C1 segment of cervical spinal cord (tissue), 14 donors: ENCODE data around the gene SLC35G3.
"Not testable (repeated sequence)": the region's sequence is repeated elsewhere in the genome, so short reads cannot be mapped to it uniquely, and the experiment has no call there.

Experiments used
- DNase-seq, 14 donors: peaks; one replicate each; lab custom pipeline; 2025; lab: John Stamatoyannopoulos, UW

SLC35G3 gene

DNA sequence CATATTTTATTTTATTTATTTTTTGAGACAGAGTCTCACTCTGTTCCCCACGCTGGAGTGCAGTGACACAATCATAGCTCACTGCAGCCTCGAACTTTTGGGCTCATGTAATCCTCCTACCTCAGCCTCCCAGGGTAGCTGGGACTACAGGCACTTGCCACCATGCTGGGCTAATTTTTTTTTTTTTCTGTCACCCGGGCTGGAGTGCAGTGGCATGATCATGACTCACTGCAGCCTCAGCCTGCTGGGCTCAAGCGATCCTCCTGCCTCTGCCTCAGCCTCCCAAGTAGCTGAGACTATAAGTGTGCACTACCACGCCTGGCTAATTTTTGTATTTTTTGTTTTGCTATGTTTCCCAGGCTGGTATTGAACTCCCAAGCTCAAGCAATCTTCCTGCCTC is 29.5 kb downstream of the SLC35G3 start:
- no peak for DNase-seq

GRCh38 chr17:35163886-35164285 is 30.3 kb downstream of the SLC35G3 start:
- no peak for DNase-seq

- no peak for DNase-seq
Observed at GRCh38 chr17:35162755-35163154, 31.4 kb downstream of the SLC35G3 start.

DNA sequence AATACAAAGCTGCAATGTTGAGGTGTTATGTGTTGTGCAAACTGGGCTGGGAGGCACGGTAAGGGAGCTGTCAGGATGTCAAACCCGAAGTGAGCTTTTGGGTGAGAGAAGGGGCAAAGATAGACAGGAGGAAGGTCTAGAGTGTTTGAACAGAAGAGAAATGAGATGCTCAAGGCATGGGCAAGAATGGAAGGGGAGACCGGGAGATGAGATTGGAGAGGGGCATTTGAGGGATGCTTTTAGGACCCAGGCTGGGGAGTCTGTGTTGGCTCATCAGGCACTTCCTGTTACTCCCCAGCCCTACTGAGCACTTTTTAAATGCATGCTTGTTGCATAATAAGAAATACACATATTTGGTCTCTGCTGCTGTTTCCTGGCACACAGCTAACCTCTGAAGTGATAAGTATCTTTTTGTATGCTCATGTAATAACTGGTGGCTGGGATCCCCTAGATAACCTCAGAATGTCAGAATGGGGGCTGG is 32.9 kb downstream of the SLC35G3 start:
- no peak for DNase-seq

DNA sequence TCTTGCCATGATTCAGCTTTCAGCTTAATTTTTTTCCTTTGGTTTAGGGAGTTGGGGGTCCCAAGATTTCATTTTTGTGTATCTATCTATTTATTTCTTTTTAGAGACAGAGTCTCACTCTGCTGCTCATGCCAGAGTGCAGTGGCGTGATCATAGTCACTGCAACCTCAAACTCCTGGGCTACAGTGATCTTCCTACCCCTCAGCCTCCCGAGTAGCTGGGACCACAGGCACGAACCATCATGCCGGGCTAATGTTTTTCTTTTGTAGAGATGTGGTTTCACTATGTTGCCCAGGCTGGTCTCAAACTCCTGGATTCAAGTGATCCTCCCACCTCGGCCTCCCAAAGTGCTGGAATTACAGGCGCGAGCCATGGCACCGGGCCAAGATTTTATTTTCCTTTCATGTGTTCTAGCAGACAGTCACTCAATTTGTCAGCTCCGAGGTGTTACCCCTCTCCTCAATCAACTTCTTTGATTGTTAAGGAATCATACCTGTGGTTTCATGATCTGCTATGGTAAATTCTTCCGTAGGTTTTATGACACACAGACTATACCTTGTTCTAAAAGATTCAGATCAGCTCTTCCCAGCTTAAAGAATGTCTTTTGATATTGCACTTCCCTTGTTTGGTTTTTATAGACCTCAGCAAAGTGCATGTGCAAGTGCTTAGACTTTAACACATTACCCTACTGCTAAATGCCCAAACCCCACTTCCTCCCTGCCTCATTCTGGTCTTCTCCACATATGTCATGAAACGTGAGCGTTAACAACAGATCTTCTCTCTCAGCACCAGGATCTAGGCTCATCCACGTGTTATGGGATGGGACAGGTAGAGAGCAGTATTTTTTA is 33.6 kb downstream of the SLC35G3 start:
- no peak for DNase-seq

DNA sequence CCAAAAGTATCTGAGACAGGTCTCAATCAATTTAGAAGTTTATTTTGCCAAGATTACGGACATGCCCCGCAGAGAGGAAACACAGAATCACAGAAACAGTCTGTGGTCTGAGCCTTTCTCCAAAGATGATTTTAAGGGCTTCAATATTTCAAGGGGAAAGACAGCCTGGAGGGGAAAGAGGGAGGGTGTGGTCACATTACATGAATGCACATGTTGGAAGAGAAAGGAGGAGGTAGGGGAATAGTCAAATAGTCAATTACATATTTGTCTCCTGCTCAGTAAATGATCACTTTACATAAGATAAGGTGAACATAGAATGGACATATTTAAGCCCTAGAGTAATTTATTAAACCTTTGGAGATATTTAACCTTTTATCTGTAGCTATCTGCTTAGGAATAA is 34.3 kb downstream of the SLC35G3 start:
- no peak for DNase-seq

GRCh38 chr17:35155246-35155645 is 38.9 kb downstream of the SLC35G3 start:
- no peak for DNase-seq

DNA sequence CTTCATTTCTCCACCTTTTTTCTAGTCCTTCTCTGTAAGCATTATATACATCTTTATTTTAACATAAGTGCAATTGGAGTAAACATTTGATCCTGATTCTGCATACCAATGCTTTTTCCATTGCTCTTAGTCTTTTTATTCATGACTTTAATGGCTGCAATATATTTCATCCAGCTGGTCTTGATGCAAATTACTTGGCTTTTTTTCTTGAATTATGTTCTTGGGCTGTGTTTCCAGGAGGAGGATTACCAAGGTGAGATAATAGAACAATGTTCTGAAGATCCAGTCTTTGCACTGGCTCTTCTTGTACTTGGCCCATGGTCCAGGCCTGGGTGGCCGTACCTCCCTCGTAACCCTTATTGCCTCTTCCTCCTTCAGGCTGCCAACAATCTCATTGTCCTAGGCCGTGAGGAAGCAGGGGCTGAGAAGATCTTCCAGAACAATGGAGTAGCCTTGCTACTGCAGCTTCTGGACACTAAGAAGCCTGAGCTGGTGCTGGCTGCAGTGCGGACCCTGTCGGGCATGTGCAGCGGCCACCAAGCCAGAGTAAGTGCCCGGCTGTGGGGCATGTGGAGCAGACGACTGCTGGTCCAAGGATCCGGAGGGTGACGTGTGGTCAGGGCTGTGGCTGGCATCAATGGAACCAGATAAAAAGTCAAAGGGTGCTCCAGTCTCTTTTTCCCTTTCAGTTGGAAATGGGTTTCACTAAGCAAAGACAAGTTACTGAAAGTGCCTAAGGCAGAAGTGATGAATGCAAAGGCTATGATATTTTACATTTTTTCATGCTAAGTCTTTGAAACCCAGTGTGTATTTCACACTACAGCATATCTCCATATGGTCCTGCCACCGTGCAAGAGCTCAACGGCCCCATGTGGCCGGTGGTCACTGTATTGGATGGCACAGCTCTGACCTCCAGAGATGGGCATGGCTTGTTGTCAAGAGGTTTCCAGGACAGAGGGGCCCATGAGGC is 39.7 kb downstream of the SLC35G3 start:
- no peak for DNase-seq

DNA sequence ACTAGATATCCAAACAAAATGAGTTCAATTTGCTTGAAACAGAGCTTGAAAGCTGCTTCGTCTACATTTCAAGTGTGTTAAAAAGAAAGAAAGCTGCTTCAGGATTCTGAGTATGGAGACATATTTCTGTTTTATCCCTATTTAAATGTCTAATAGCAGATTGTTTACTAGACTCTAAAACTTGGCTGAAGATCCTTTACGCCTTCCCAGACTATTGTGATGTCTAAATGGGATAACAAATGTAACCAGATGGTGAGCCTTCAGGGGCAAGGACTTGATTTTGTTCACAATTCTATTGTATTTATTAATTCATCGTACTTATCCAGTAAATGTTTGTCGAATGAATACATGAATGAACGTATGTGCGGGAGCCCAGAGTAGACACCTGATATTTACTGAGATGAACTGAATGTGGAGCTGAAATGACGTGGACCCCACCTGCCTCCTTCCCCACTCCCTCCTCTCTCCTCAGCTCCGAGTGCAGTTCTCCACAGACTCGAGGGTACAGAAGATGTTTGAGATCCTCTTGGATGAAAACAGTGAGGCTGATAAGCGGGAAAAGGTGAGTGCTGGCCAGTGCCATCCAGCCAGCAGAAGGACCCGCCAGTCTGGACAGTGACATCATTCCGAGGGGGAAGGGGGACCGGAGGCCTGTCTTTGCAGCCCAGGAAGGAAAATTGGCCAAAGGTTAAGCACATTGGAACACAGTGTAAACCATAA is 41.6 kb downstream of the SLC35G3 start:
- no peak for DNase-seq

DNA sequence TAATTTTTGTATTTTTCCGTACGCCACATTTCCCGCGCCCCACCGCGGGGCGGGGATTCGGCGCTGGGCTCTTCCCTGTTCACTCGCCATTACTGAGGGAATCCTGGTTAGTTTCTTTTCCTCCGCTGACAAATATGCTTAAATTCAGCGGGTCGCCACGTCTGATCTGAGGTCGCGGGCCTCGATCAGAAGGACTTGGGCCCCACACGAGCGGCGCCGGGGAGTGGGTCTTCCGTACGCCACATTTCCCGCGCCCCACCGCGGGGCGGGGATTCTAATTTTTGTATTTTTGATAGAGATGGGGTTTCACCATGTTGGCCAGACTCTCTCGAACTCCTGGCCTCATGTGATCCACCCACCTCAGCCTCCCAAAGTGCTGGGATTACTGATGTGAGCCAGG is 43.1 kb downstream of the SLC35G3 start:
- not testable (repeated sequence) for DNase-seq

- DNase-seq: no peak
Observed at GRCh38 chr17:35149941-35150340, 44.3 kb downstream of the SLC35G3 start.

GRCh38 chr17:35148144-35148543 is 46.0 kb downstream of the SLC35G3 start:
- DNase-seq: no peak

DNA sequence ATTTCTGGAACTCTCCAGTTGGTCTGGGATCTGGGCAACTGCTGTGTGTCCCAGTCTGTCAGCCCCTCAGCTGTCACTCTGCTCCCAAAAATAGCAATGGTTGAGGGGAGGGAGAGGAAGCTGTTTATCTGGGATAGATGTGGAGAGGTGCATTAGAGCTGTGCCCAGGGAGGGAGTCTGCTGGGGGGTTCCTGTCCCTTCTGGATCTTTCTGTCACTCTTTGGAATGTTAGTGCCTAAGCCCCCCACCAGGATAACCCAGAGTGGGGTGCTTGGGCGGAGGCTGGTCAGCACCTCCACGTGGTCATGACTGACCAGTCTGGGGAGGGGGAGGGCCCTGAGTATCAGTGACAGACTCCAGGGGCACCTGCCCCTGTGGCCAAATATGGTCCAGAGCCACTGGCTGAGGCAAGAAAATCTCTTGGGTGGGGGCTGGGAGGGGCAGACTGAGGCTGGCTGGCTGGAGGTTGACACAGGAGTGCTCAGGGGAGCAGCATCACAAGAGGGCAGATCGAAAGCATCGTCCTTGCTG is 46.8 kb downstream of the SLC35G3 start, which contains the start of gene UNC45B:
TSS of gene UNC45B (plus strand) at position 443 of the 531 bp plus-strand sequence. CDS start 447 bp downstream, outside the sequence.
- no peak for DNase-seq

DNA sequence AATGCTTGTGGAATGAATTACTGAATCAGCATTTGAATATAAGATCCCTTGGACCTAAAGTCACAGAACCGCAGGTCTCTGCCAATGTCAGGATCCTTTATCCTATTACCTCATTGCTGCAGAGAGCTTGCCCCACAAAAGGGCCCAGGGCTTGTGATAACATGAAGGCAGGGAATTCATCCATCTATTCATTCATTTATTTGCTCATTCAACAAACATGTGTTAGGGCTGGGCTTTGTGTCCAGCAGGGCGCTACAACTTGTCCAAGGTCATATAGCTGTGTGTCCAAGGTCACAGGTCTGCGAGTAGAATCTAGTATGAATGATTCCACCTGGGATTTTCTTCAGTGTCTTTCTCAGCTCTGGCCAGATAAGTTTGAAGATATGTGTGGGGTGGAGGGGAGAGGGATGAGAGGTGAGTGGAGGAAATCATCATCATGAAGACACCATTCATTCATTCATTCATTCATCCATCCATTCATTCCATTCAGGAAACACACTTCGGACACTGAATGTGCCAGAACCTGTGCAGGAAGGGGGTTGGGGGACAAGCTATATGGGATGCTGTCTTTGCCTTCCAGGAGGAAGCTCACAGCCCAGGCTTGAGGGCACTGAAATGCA is 47.9 kb downstream of the SLC35G3 start:
- DNase-seq: no peak

- no peak for DNase-seq
Observed at GRCh38 chr17:35144840-35145239, 49.4 kb downstream of the SLC35G3 start.
